Measurements from ENCODE around the gene RBMS3.

The RBMS3 gene

GRCh38 chr3:29277249-29277648 lies 3.6 kb upstream of the RBMS3 start:
- DNase-seq (ENCODE audit: low read depth): no peak

DNA sequence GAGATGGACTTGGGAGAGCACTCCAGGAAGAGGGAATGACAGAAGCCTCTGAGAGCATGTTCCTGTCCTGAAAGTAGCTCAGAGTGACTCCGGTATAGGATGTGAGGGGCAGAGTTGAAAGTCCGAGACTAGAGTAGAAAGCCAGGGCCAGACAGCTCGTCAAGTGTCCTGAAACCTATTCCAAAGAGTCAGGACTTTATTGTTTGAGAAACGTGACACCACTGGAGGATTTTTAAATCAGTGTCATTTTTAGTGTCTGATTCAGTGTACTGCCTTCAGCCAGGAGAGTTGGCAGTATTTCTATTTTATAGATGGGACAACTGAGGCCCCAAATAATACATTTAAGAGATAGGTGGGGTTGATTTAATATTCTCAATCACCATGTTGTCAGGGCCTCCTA lies 1.6 kb upstream of the RBMS3 start:
- no peak for DNase-seq (ENCODE audit: low read depth)

DNA sequence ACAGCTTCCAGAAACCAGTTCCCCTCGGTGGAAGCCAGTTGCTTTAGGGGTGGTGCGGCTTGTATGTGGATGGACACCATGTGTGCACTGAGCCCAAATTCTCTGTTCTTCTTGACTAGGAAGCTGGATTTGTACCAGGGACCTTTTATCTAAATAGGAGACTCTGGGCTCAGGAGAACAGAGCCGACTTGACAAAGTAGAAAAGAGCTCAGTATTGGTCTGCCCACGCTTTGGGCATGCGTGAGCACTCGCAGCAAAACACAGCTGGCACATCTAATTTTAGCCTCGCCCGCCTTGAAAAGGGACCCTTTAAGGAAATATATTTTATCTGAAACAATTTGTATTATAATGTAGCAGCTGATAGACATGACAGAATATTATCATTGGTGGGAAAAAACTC lies 1.1 kb upstream of the RBMS3 start:
- no peak for DNase-seq (ENCODE audit: low read depth)

DNA sequence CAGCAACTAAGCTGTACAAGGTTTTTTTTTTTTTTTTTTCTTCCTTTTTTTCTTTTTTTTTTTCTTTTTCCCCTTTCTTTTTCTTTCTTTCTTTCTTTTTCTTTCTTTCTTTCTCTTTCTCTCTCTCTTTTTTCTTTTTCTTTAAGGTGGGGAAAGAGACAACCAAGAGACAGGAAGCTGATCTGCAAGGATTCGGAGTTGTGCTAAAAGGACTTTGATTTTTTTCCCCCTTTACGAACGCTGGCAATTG lies 148 bp downstream of the RBMS3 start:
- DNase-seq (ENCODE audit: low read depth): no peak

- no peak for DNase-seq (ENCODE audit: low read depth)
Measured at GRCh38 chr3:29281344-29282241, 722 bp downstream of the RBMS3 start.

DNA sequence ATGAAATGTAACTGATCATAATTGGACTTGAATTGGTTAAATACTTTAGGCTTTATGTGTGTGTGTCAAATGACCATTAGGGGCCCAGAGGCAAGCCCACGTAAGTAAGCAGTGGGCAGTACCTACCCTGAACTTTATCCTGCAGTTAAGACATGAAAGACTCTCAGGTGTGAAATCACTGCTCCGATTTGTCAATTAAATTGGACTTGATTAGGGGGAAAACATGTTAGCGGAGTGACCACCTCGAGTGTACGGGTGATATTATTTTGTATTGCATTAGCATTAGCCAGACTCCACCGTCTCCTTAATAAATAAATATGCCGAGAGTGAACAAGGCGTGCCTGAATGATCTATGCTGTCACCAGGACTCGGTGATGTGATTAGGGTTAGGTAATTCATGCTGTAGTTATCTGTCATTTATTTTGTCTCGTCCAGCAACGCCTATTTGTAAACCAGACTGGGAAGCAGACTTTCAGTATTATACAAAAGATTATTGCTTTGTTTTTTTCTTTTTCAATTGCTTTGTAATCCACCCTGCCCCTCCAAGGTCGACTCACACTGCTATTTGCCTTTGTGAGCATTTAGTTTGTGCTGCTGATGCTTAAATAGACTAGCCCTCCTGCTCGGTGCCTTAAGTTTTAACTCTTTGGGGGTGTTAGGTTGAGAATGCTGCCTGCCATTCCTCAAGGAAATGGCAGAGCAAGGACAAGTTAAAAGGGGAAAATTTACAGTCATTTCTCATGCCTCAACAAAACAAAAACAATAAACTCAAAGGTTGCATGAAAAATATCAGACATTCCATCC lies 1.8 kb downstream of the RBMS3 start:
- no peak for DNase-seq (ENCODE audit: low read depth)

GRCh38 chr3:29283231-29284119 lies 2.6 kb downstream of the RBMS3 start:
- no peak for DNase-seq (ENCODE audit: low read depth)

DNA sequence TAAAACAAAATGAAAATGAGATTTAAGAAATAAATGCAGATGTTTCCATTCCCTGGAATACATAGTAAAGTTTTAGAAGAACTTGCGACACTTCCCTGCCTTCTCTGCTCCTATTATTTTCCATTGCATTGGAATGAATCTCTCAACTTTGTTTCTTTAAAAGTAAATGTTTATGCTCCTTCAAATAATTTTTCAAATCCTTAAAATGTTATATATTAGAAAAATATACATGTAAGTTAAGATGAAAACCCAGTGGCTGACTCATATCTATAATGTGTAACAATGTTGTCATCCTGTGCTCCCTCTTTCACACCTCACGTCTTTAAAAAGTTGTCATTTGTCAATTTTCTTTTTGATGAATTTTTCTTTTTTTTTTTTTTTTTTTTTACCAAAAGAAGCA lies 3.6 kb downstream of the RBMS3 start:
- no peak for DNase-seq (ENCODE audit: low read depth)

GRCh38 chr3:29285471-29286071 lies 4.7 kb downstream of the RBMS3 start:
- DNase-seq (ENCODE audit: low read depth): no peak

DNA sequence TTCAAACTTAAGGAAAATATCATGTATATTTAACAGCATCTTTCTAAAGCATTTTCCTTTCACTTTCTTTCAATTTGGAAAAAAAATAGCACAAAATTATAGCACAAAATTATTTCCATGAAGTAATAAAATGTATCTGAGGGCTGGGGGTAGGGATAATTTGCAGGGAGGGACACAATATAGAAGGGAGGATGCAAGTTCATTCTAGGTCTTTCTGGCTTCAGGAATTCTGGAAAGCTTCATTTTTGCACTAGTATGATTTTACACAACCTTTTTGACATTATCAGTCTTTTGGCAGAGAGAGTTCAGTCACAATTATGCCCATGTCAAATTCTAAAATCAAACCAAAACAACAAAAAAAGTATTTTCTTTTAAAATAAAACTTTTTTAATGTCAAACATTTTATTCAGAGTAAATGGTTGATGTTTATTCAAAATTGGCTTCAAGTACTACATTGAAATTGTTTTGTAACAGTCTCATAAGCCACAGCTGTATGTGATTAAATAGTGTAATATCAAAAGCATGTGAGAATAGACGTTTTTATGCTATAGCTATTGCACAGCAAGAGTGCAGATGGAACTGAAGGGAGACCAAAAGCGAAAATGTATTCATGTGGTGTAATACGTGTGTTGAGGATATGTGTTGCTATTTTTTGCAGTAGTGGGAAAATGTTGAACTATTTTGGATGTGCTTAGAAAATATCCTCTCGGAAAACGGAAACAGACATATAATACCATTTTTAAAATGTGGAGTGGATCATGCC lies 5.8 kb downstream of the RBMS3 start:
- DNase-seq (ENCODE audit: low read depth): no peak

- DNase-seq (ENCODE audit: low read depth): no peak
Measured at GRCh38 chr3:29290596-29290995, 9.7 kb downstream of the RBMS3 start.

- DNase-seq (ENCODE audit: low read depth): no peak
Measured at GRCh38 chr3:29291260-29291981, 10.6 kb downstream of the RBMS3 start.

GRCh38 chr3:29291982-29292363 lies 11.1 kb downstream of the RBMS3 start:
- no peak for DNase-seq (ENCODE audit: low read depth)

- no peak for DNase-seq (ENCODE audit: low read depth)
Measured at GRCh38 chr3:29293421-29293820, 12.6 kb downstream of the RBMS3 start.

DNA sequence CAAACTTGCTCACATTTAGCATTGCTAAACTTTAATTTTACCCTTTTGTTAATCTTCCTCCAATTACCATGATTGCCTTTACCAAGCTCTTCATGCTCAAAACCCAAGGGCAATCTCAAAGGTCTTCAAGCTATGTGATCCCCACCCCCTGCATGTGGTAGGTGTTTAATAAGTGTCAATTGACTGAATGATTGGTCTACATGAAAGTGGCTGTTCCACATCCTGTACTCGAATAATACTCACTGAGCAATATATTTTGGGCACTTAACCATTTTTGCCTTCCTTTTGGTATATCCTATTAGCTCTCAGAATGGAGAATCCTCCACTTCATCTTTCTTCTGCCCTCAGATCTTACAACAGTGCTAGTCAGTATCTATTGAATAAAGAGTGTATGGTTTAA lies 17.1 kb downstream of the RBMS3 start:
- no peak for DNase-seq (ENCODE audit: low read depth)

- no peak for DNase-seq (ENCODE audit: low read depth)
Measured at GRCh38 chr3:29301332-29302019, 20.6 kb downstream of the RBMS3 start.

DNA sequence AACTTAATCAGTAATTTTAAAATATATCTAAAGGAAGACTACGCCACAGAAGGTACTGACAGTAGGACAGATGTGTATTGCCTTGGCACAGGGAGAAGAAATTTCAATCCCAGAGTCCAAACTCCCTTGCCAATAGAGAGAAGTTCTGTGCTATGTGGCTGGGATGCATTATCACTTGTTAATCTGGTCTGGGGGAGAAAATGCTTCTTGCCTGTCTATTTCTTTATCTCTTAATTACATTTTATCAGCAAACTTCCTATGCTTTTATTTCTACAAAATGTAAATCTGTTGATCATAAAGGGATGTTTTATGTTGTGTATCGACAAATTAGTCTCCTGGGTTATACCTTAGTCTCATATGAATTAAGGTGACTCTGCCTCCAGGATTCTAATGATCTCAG lies 21.7 kb downstream of the RBMS3 start:
- no peak for DNase-seq (ENCODE audit: low read depth)

GRCh38 chr3:29307295-29307694 lies 26.4 kb downstream of the RBMS3 start:
- no peak for DNase-seq (ENCODE audit: low read depth)

DNA sequence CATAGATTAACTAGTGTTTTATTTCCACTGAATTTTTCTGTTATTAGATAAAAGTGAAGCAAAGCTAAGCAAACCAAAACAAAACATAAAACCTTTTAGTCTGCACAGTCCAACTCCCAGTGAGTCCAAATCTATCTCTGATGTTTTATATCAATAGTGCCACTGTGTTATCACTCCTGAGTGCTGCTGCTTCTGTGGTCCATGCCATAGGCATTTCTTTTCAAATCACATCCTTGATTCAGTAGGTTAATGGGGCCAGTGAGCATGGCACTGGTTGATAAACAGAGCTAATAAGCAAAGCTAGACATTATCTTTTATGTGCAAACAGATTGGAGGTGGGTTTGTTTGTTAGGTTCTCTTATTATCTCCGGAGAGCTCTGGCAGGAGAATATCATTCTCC lies 30.0 kb downstream of the RBMS3 start:
- no peak for DNase-seq (ENCODE audit: low read depth)

DNA sequence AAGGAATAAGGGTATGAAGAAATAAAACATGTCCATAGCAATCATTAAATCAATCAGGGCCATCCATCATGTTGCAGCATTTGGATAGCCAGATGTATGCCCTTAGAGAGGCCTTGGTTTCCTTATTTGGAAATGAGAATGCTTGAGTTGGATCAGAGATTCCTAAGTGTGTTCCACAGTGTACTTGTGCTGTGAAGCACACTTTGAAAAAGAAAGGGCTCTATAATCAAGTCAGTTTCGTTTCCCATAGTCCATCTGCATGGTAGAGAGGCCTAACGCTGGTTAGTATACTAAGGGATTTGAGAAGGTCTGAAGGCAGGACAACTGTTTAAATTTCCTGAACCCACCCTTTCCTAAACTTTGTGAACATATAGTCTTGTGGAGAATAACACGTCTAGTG lies 30.9 kb downstream of the RBMS3 start:
- DNase-seq (ENCODE audit: low read depth): no peak
